ENCODE measurements around the gene HSCB.
A peak's percentile ranks its signal among the peaks of the same experiment; 100 is the strongest.
"Not testable (repeated sequence)": the region's sequence is repeated elsewhere in the genome, so short reads cannot be mapped to it uniquely, and the experiment has no call there.

The HSCB gene

GRCh38 chr22:28791124-28791523 lies 49.3 kb downstream of the HSCB start:
- no peak for DNase-seq (ENCODE audit: low read depth in 3 of 3)

GRCh38 chr22:28791841-28792490 lies 50.1 kb downstream of the HSCB start:
- no peak for DNase-seq (ENCODE audit: low read depth in 3 of 3)

- DNase-seq (ENCODE audit: low read depth in 3 of 3): no peak
Observed at GRCh38 chr22:28792491-28793383, 50.9 kb downstream of the HSCB start.

GRCh38 chr22:28793976-28794584 lies 52.2 kb downstream of the HSCB start:
- DNase-seq (ENCODE audit: low read depth in 3 of 3): no peak

- no peak for DNase-seq (ENCODE audit: low read depth in 3 of 3)
Observed at GRCh38 chr22:28795071-28795693, 53.3 kb downstream of the HSCB start.

- DNase-seq (ENCODE audit: low read depth in 3 of 3): no peak
Observed at GRCh38 chr22:28795932-28796856, 54.4 kb downstream of the HSCB start.

- DNase-seq (ENCODE audit: low read depth in 3 of 3): no peak
Observed at GRCh38 chr22:28798810-28799605, 57.2 kb downstream of the HSCB start.

GRCh38 chr22:28799606-28800307 lies 57.9 kb downstream of the HSCB start:
- no peak for DNase-seq (ENCODE audit: low read depth in 3 of 3)

GRCh38 chr22:28800308-28801041 lies 58.6 kb downstream of the HSCB start, which contains the start of gene XBP1:
TSS of gene XBP1 (minus strand) at chr22:28800569.
- peak; percentile 76 to 84 (median 77) for DNase-seq (ENCODE audit: low read depth in 3 of 3)

GRCh38 chr22:28801845-28802594 lies 60.2 kb downstream of the HSCB start:
- DNase-seq (ENCODE audit: low read depth in 3 of 3): no peak

- no peak for DNase-seq (ENCODE audit: low read depth in 3 of 3)
Observed at GRCh38 chr22:28802595-28803123, 60.8 kb downstream of the HSCB start.

GRCh38 chr22:28805426-28805825 lies 63.6 kb downstream of the HSCB start:
- DNase-seq (ENCODE audit: low read depth in 3 of 3): not testable (repeated sequence)
